ENCODE data around the gene SAMD11. TPM values are rescaled to one million over a fixed set of nuclear protein-coding genes. Genes with fewer than 3 reads are reported as not detected.
"Not testable (repeated sequence)": the region's sequence is repeated elsewhere in the genome, so short reads cannot be mapped to it uniquely, and the experiment has no call there.

The SAMD11 gene
- total and polyA plus RNA-seq, 10 donors: 7.5 to 37.0 (median 18.9) TPM

GRCh38 chr1:890661-891060 lies 33.1 kb upstream of the SAMD11 start:
- Histone ChIP-seq H3K27me3 (replicated peaks in 1 of 7) (peaks cover 0 to 58% (median 6%) of the 10 kb centered on the region in 7 donors), H3K4me1 (no peaks in the 10 kb centered on the region), H3K27ac (no peak overlapping the region), H3K4me3 (no peak overlapping the region), H3K9me3 (no peaks in the 10 kb centered on the region), H3K36me3 (no peaks in the 10 kb centered on the region)
- TF ChIP-seq POLR2AphosphoS5 (IDR thresholded peaks at IDR 0.05) (no peak), POLR2A (IDR thresholded peaks at IDR 0.05) (no peak), CTCF (IDR thresholded peaks at IDR 0.05 in 8 of 11, conservative IDR thresholded peaks at IDR 0.05 in 3 of 11) (no peak)
- WGBS, 5 donors: 6 to 13% (median 10%) methylated on average over 3 of the region's 3 CpGs
- DNase-seq: no peak
- intact Hi-C loops (cut with DNase I; ENCODE audit: low total_unique reads): no loop called here

GRCh38 chr1:897226-897625 lies 26.5 kb upstream of the SAMD11 start:
- peaks cover 0 to 7% (median 7%) of the 10 kb centered on the region in 6 donors for H3K4me1 ChIP-seq
- intact Hi-C loops (cut with DNase I; ENCODE audit: low total_unique reads): no loop called here
- no peaks in the 10 kb centered on the region for H3K9me3 ChIP-seq
- no peak overlapping the region for H3K4me3 ChIP-seq
- peaks cover 0 to 86% (median 18%) of the 10 kb centered on the region in 7 donors for H3K27me3 ChIP-seq (replicated peaks in 1 of 7)
- WGBS, 5 donors: 17 to 22% (median 20%) methylated on average over 8 of the region's 8 CpGs
- H3K27ac ChIP-seq: no peak overlapping the region
- no peaks in the 10 kb centered on the region for H3K36me3 ChIP-seq
- TF ChIP-seq CTCF (IDR thresholded peaks at IDR 0.05 in 8 of 11, conservative IDR thresholded peaks at IDR 0.05 in 3 of 11) (no peak), POLR2AphosphoS5 (IDR thresholded peaks at IDR 0.05) (no peak)
- DNase-seq: no peak

- H3K36me3 ChIP-seq; H3K4me3 ChIP-seq; H3K27ac ChIP-seq; H3K4me1 ChIP-seq; DNase-seq; H3K9me3 ChIP-seq; intact Hi-C loops (cut with DNase I; ENCODE audit: low total_unique reads): not testable (repeated sequence)
- peaks cover 0 to 89% (median 19%) of the 10 kb centered on the region in 7 donors for H3K27me3 ChIP-seq (replicated peaks in 1 of 7)
- 59 to 68% (median 64%) methylated on average over 17 of the region's 17 CpGs for WGBS, 5 donors
Observed at GRCh38 chr1:897951-898350, 25.8 kb upstream of the SAMD11 start.

GRCh38 chr1:899636-900317 lies 23.9 kb upstream of the SAMD11 start:
- Histone ChIP-seq H3K9me3 (no peaks in the 10 kb centered on the region), H3K27me3 (replicated peaks in 1 of 7) (peaks cover 0 to 93% (median 19%) of the 10 kb centered on the region in 7 donors), H3K27ac (no peak overlapping the region), H3K4me1 (peaks cover 5 to 21% (median 10%) of the 10 kb centered on the region in 6 donors), H3K4me3 (no peak overlapping the region), H3K36me3 (no peaks in the 10 kb centered on the region)
- no peak for TF ChIP-seq POLR2A (IDR thresholded peaks at IDR 0.05)
- no peak for TF ChIP-seq POLR2AphosphoS5 (IDR thresholded peaks at IDR 0.05)
- TF ChIP-seq CTCF (IDR thresholded peaks at IDR 0.05 in 8 of 11, conservative IDR thresholded peaks at IDR 0.05 in 3 of 11): no peak
- WGBS, 5 donors: 82 to 90% (median 84%) methylated on average over 8 of the region's 8 CpGs
- no peak for DNase-seq
- intact Hi-C loops (cut with DNase I; ENCODE audit: low total_unique reads): no loop called here

Data from spleen (tissue), 11 donors.